ENCODE measurements around the gene FLNA.

DNA sequence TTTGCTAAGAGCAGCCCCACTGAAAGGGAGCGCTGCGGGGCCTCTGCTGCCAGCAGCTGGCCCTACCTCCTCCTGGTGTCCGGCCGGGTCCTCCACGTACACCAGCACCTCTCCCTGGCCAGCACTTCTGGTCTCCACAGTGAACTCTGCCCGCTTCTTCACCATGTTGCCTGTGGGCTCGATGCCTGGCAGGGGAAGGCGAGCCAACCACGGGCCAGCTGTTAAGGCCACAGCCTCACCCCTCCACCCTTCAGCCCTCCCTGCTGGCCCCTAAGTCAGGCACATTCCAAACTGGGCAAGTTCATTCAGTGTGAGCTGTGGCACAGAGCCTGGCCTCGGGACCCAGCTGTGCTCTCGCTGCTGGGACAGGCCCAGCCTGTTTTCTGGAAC is 7.8 kb downstream of the FLNA start:
- TF ChIP-seq, protein P1, sequence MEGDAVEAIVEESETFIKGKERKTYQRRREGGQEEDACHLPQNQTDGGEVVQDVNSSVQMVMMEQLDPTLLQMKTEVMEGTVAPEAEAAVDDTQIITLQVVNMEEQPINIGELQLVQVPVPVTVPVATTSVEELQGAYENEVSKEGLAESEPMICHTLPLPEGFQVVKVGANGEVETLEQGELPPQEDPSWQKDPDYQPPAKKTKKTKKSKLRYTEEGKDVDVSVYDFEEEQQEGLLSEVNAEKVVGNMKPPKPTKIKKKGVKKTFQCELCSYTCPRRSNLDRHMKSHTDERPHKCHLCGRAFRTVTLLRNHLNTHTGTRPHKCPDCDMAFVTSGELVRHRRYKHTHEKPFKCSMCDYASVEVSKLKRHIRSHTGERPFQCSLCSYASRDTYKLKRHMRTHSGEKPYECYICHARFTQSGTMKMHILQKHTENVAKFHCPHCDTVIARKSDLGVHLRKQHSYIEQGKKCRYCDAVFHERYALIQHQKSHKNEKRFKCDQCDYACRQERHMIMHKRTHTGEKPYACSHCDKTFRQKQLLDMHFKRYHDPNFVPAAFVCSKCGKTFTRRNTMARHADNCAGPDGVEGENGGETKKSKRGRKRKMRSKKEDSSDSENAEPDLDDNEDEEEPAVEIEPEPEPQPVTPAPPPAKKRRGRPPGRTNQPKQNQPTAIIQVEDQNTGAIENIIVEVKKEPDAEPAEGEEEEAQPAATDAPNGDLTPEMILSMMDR (conservative IDR thresholded peaks at IDR 0.05; ENCODE audit: low read depth, low read length), result no peak
- TF ChIP-seq EZH2 (IDR thresholded peaks at IDR 0.05; ENCODE audit: borderline replicate concordance, low read depth, low read length, poor library complexity, severe bottlenecking), result no peak

Data from A673 (cell line).